WTC11 (cell line): ENCODE data around the gene LIN7A. TPM values are rescaled to one million over a fixed set of nuclear protein-coding genes. Genes with fewer than 3 reads are reported as not detected.

Source experiments
- ATAC-seq: fragments of 200-7000 bp; cut with Tn5 transposase; 2 replicates; pipeline ENCODE4 v1.10.0; 2021; ENCODE audit warnings: mild to moderate bottlenecking, moderate library complexity
- CTCF ChIA-PET: fragments of 300-600 bp; sonication (Branson Sonifier 250); formaldehyde crosslinking; loops from one replicate; lab custom pipeline; 2021; ENCODE audit warnings: antibody characterized with exemption; lab: Charles Lee
- POLR2A ChIA-PET: fragments of 350-600 bp; sonication (Branson Sonifier 250); formaldehyde crosslinking; loops from one replicate; lab custom pipeline; 2021; ENCODE audit warnings: antibody characterized with exemption; lab: Charles Lee
- DNase-seq: peaks from one replicate; pipeline ENCODE4 v3.0.0; 2021; ENCODE audit warnings: low spot score
- H3K27ac Mint-ChIP-seq: 2 replicates; pipeline ENCODE4 v1.8.0; 2021; ENCODE audit warnings: mixed read lengths
- H3K27me3 Mint-ChIP-seq: 2 replicates; pipeline ENCODE4 v1.8.0; 2021; ENCODE audit warnings: low read depth, mild to moderate bottlenecking, moderate library complexity, mixed read lengths
- H3K36me3 Mint-ChIP-seq: 2 replicates; pipeline ENCODE4 v1.8.0; 2021; ENCODE audit warnings: mixed read lengths
- H3K4me1 Mint-ChIP-seq: 2 replicates; pipeline ENCODE4 v1.8.0; 2022; ENCODE audit warnings: mixed read lengths
- H3K4me3 Mint-ChIP-seq: 2 replicates; pipeline ENCODE4 v1.8.0; 2021; ENCODE audit warnings: mild to moderate bottlenecking, moderate library complexity, mixed read lengths
- H3K9me3 Mint-ChIP-seq: 2 replicates; pipeline ENCODE4 v1.8.0; 2021; ENCODE audit warnings: mixed read lengths
- ATF2 ChIP-seq: sonication (generic); formaldehyde crosslinking; IDR thresholded peaks from 2 replicates; pipeline ENCODE4 v1.8.1; 2022; ENCODE audit warnings: low read depth, missing genetic modification reagents, borderline replicate concordance
- CREB1 ChIP-seq: sonication (generic); formaldehyde crosslinking; IDR thresholded peaks from 2 replicates; pipeline ENCODE4 v1.8.0; 2023; ENCODE audit warnings: mild to moderate bottlenecking, missing genetic modification reagents
- CTCF ChIP-seq: fragments of 200-600 bp; IDR thresholded peaks from 2 replicates; pipeline ENCODE4 v1.8.0; 2022; ENCODE audit warnings: antibody characterized with exemption
- E2F1 ChIP-seq: sonication (generic); formaldehyde crosslinking; IDR thresholded peaks from 2 replicates; pipeline ENCODE4 v1.8.0; 2022; ENCODE audit warnings: mild to moderate bottlenecking, missing genetic modification reagents
- E2F5 ChIP-seq: sonication (generic); formaldehyde crosslinking; IDR thresholded peaks from 2 replicates; pipeline ENCODE4 v1.8.1; 2022; ENCODE audit warnings: mild to moderate bottlenecking, moderate library complexity, missing genetic modification reagents
- ETV6 ChIP-seq: sonication (generic); formaldehyde crosslinking; IDR thresholded peaks from 2 replicates; pipeline ENCODE4 v1.8.1; 2022; ENCODE audit warnings: mild to moderate bottlenecking, missing genetic modification reagents
- FOXJ3 ChIP-seq: sonication (generic); formaldehyde crosslinking; IDR thresholded peaks from 2 replicates; pipeline ENCODE4 v1.9.0; 2021; ENCODE audit warnings: missing genetic modification reagents, mild to moderate bottlenecking, borderline replicate concordance
- FOXK1 ChIP-seq: sonication (generic); formaldehyde crosslinking; IDR thresholded peaks from 2 replicates; pipeline ENCODE4 v1.8.0; 2022; ENCODE audit warnings: mild to moderate bottlenecking, moderate library complexity, missing genetic modification reagents
- GABPB1 ChIP-seq: sonication (generic); formaldehyde crosslinking; IDR thresholded peaks from 2 replicates; pipeline ENCODE4 v1.8.1; 2023; ENCODE audit warnings: mild to moderate bottlenecking, missing genetic modification reagents
- HMGXB4 ChIP-seq: sonication (generic); formaldehyde crosslinking; IDR thresholded peaks from 2 replicates; pipeline ENCODE4 v1.8.1; 2023; ENCODE audit warnings: mild to moderate bottlenecking, moderate library complexity, missing genetic modification reagents
- IRF1 ChIP-seq: sonication (generic); formaldehyde crosslinking; IDR thresholded peaks from 2 replicates; pipeline ENCODE4 v1.8.0; 2023; ENCODE audit warnings: missing genetic modification reagents
- JAZF1 ChIP-seq: fragments of 250-450 bp; sonication (Bioruptor Pico); IDR thresholded peaks from 2 replicates; pipeline ENCODE4 v1.9.0; 2021; ENCODE audit warnings: moderate library complexity, mild to moderate bottlenecking, inconsistent platforms
- MAX ChIP-seq: sonication (generic); formaldehyde crosslinking; IDR thresholded peaks from 2 replicates; pipeline ENCODE4 v1.8.0; 2022; ENCODE audit warnings: mild to moderate bottlenecking, missing genetic modification reagents
- MYBL2 ChIP-seq: sonication (generic); formaldehyde crosslinking; IDR thresholded peaks from 2 replicates; pipeline ENCODE4 v1.8.1; 2023; ENCODE audit warnings: mild to moderate bottlenecking, moderate library complexity, missing genetic modification reagents
- NR1H2 ChIP-seq: sonication (generic); formaldehyde crosslinking; IDR thresholded peaks from 2 replicates; pipeline ENCODE4 v1.9.0; 2021; ENCODE audit warnings: mild to moderate bottlenecking, moderate library complexity, missing genetic modification reagents
- NR3C1 ChIP-seq: sonication (generic); formaldehyde crosslinking; conservative IDR thresholded peaks from 2 replicates; pipeline ENCODE4 v1.8.1; 2023; ENCODE audit warnings: low read depth, mild to moderate bottlenecking, missing genetic modification reagents
- PREB ChIP-seq: sonication (generic); formaldehyde crosslinking; IDR thresholded peaks from 2 replicates; pipeline ENCODE4 v1.8.1; 2022; ENCODE audit warnings: mild to moderate bottlenecking, missing genetic modification reagents, moderate library complexity, borderline replicate concordance
- RELA ChIP-seq: sonication (generic); formaldehyde crosslinking; IDR thresholded peaks from 2 replicates; pipeline ENCODE4 v1.8.1; 2022; ENCODE audit warnings: missing genetic modification reagents, mild to moderate bottlenecking, borderline replicate concordance
- SMAD3 ChIP-seq: sonication (generic); formaldehyde crosslinking; IDR thresholded peaks from 2 replicates; pipeline ENCODE4 v1.8.0; 2022; ENCODE audit warnings: missing genetic modification reagents, mild to moderate bottlenecking, borderline replicate concordance
- SP1 ChIP-seq: sonication (generic); formaldehyde crosslinking; conservative IDR thresholded peaks from 2 replicates; pipeline ENCODE4 v1.8.1; 2022; ENCODE audit warnings: missing genetic modification reagents
- TEAD1 ChIP-seq: sonication (generic); formaldehyde crosslinking; IDR thresholded peaks from 2 replicates; pipeline ENCODE4 v1.8.0; 2022; ENCODE audit warnings: mild to moderate bottlenecking, missing genetic modification reagents
- TP53 ChIP-seq: sonication (generic); formaldehyde crosslinking; IDR thresholded peaks from 2 replicates; pipeline ENCODE4 v1.8.1; 2023; ENCODE audit warnings: mild to moderate bottlenecking, missing genetic modification reagents
- USF1 ChIP-seq: sonication (generic); formaldehyde crosslinking; IDR thresholded peaks from 2 replicates; pipeline ENCODE4 v1.8.0; 2022; ENCODE audit warnings: mild to moderate bottlenecking, missing genetic modification reagents
- ZBTB21 ChIP-seq: sonication (generic); formaldehyde crosslinking; IDR thresholded peaks from 2 replicates; pipeline ENCODE4 v1.8.1; 2023; ENCODE audit warnings: mild to moderate bottlenecking, missing genetic modification reagents, borderline replicate concordance
- ZNF219 ChIP-seq: sonication (generic); formaldehyde crosslinking; IDR thresholded peaks from 2 replicates; pipeline ENCODE4 v1.8.0; 2023; ENCODE audit warnings: missing genetic modification reagents, mild to moderate bottlenecking, borderline replicate concordance
- ZNF317 ChIP-seq: sonication (generic); formaldehyde crosslinking; IDR thresholded peaks from 2 replicates; pipeline ENCODE4 v1.8.1; 2023; ENCODE audit warnings: low read depth, mild to moderate bottlenecking, moderate library complexity, missing genetic modification reagents, borderline replicate concordance
- total RNA-seq: library from RNA; stranded (reverse); gene quantifications from 3 replicates; pipeline ENCODE4 v1.2.3, GENCODE V29; 2021

The LIN7A gene
- total RNA-seq, 1 experiment from 2014 or later: 8.5 TPM

- TF ChIP-seq CTCF: no peak
- TF ChIP-seq MYBL2: no peak
Measured at GRCh38 chr12:80794551-80794950, 143.2 kb downstream of the LIN7A start (continued).

GRCh38 chr12:80792861-80793260, 144.9 kb downstream of the LIN7A start:
- no peaks in the 10 kb centered on the region for H3K27me3 Mint-ChIP-seq
- H3K27ac Mint-ChIP-seq: no peak overlapping the region
- CTCF ChIA-PET: no interaction called here
- DNase-seq: no peak
- H3K4me1 Mint-ChIP-seq: peaks cover 38% of the 10 kb centered on the region
- H3K36me3 Mint-ChIP-seq: peaks cover 9% of the 10 kb centered on the region
- H3K4me3 Mint-ChIP-seq: no peak overlapping the region
- peaks cover 15% of the 10 kb centered on the region for H3K9me3 Mint-ChIP-seq
- no peak for TF ChIP-seq ZNF317
- TF ChIP-seq ATF2 (CRISPR knock-in tag): no peak
- no peak for TF ChIP-seq MYBL2
- no peak for TF ChIP-seq ETV6 (CRISPR knock-in tag)
- no peak for TF ChIP-seq MAX
- no peak for TF ChIP-seq NR3C1
- no peak for TF ChIP-seq ZBTB21 (CRISPR knock-in tag)
- no peak for TF ChIP-seq TP53 (CRISPR knock-in tag)
- TF ChIP-seq NR1H2 (CRISPR knock-in tag): no peak
- TF ChIP-seq FOXK1 (CRISPR knock-in tag): no peak
- POLR2A ChIA-PET: no interaction called here
- no peak for ATAC-seq

- peaks cover 17% of the 10 kb centered on the region for H3K36me3 Mint-ChIP-seq
- ChIA-PET CTCF (no interaction called here), POLR2A (no interaction called here)
- peaks cover 35% of the 10 kb centered on the region for H3K4me1 Mint-ChIP-seq
- H3K27me3 Mint-ChIP-seq: no peaks in the 10 kb centered on the region
- H3K4me3 Mint-ChIP-seq: no peak overlapping the region
- ATAC-seq (no peak), DNase-seq (no peak)
- peaks cover 18% of the 10 kb centered on the region for H3K9me3 Mint-ChIP-seq
- H3K27ac Mint-ChIP-seq: no peak overlapping the region
- TF ChIP-seq IRF1 (CRISPR knock-in tag): no peak
- no peak for TF ChIP-seq GABPB1
- TF ChIP-seq CREB1: no peak
- no peak for TF ChIP-seq ZBTB21 (CRISPR knock-in tag)
- no peak for TF ChIP-seq SP1 (CRISPR knock-in tag)
- no peak for TF ChIP-seq ETV6 (CRISPR knock-in tag)
- no peak for TF ChIP-seq USF1
- TF ChIP-seq FOXJ3 (CRISPR knock-in tag): no peak
- TF ChIP-seq SMAD3 (CRISPR knock-in tag): no peak
- no peak for TF ChIP-seq RELA (CRISPR knock-in tag)
- no peak for TF ChIP-seq JAZF1 (CRISPR knock-in tag)
- TF ChIP-seq TEAD1: no peak
- TF ChIP-seq ZNF219 (CRISPR knock-in tag): no peak
- no peak for TF ChIP-seq PREB (CRISPR knock-in tag)
- no peak for TF ChIP-seq E2F5 (CRISPR knock-in tag)
- TF ChIP-seq HMGXB4 (CRISPR knock-in tag): no peak
- no peak for TF ChIP-seq E2F1 (CRISPR knock-in tag)
Measured at GRCh38 chr12:80791863-80792262, 145.9 kb downstream of the LIN7A start.
